CD4-positive, alpha-beta memory T cell (primary cell): ENCODE measurements around the gene XPR1. TPM values are rescaled to one million over a fixed set of nuclear protein-coding genes. Genes with fewer than 3 reads are reported as not detected.

Experiments
- CTCF ChIA-PET: fragments of 350-600 bp; sonication (Branson Sonifier 250); formaldehyde crosslinking; loops from one replicate; lab custom pipeline; 2021; ENCODE audit warnings: inconsistent platforms; ENCODE audit not compliant: partially characterized antibody; lab: Charles Lee
- POLR2A ChIA-PET: fragments of 350-600 bp; sonication (Branson Sonifier 250); formaldehyde crosslinking; loops from one replicate; lab custom pipeline; 2021; ENCODE audit not compliant: partially characterized antibody; lab: Charles Lee
- DNase-seq, 5 donors: peaks; one replicate each; pipeline versions ENCODE4 v3.0.0 to v3.0.0-alpha.2; 2020 to 2022; ENCODE audit warnings: mixed read lengths in 1 of 5
- H3K27ac ChIP-seq: one replicate; pipeline ENCODE4 v1.7.0; 2013; ENCODE audit warnings: low read depth, low read length
- H3K27me3 ChIP-seq: 2 replicates; pipeline ENCODE4 v1.7.0; 2013; ENCODE audit warnings: mild to moderate bottlenecking, low read length, moderate library complexity; ENCODE audit not compliant: insufficient read depth
- H3K36me3 ChIP-seq: 2 replicates; pipeline ENCODE4 v1.7.0; 2013; ENCODE audit warnings: mild to moderate bottlenecking, low read length, moderate library complexity; ENCODE audit not compliant: insufficient read depth
- H3K4me1 ChIP-seq: 2 replicates; pipeline ENCODE4 v1.7.0; 2013; ENCODE audit warnings: mild to moderate bottlenecking, low read length, moderate library complexity; ENCODE audit not compliant: insufficient read depth
- H3K4me3 ChIP-seq, 2 donors: one replicate each; pipeline ENCODE4 v1.7.0; 2013; ENCODE audit warnings: low read length in 2 of 2, mild to moderate bottlenecking in 1 of 2
- H3K9me3 ChIP-seq, 2 donors: one replicate each; pipeline ENCODE4 v1.7.0; 2013; ENCODE audit warnings: low read length in 2 of 2, control low read depth in 1 of 2; ENCODE audit not compliant: control insufficient read depth in 1 of 2
- H3K27ac Mint-ChIP-seq, 7 donors: one replicate each; pipeline ENCODE4 v1.8.0; 2020 to 2021; ENCODE audit warnings: mixed read lengths in 7 of 7, mild to moderate bottlenecking in 6 of 7, inconsistent platforms in 3 of 7, moderate library complexity in 3 of 7
- H3K27me3 Mint-ChIP-seq, 2 donors: one replicate each; pipeline ENCODE4 v1.8.0; 2020 to 2021; ENCODE audit warnings: mixed read lengths in 2 of 2
- H3K36me3 Mint-ChIP-seq, 2 donors: one replicate each; pipeline ENCODE4 v1.8.0; 2020 to 2021; ENCODE audit warnings: mixed read lengths in 2 of 2, inconsistent platforms in 1 of 2, mild to moderate bottlenecking in 1 of 2
- H3K4me1 Mint-ChIP-seq, 4 donors: one replicate each; pipeline ENCODE4 v1.8.0; 2020 to 2021; ENCODE audit warnings: mixed read lengths in 4 of 4, mild to moderate bottlenecking in 1 of 4
- H3K4me3 Mint-ChIP-seq, 8 donors: one replicate each; pipeline ENCODE4 v1.8.0; 2020 to 2021; ENCODE audit warnings: mixed read lengths in 8 of 8, mild to moderate bottlenecking in 7 of 8, moderate library complexity in 6 of 8, inconsistent platforms in 3 of 8
- H3K9me3 Mint-ChIP-seq, 8 donors: one replicate each; pipeline ENCODE4 v1.8.0; 2020 to 2021; ENCODE audit warnings: mixed read lengths in 8 of 8, mild to moderate bottlenecking in 5 of 8, inconsistent platforms in 3 of 8, moderate library complexity in 1 of 8
- intact Hi-C: fragments of 100-400 bp; cut with micrococcal nuclease; formaldehyde crosslinking; loops from one replicate; pipeline ENCODE4 v1.15.1; 2023
- polyA plus RNA-seq, 2 donors: library from polyadenylated mRNA; unstranded; fragments of 300-500 nt; fragmentation: Illumina TruSeq; gene quantifications; one replicate each; pipeline ENCODE4 v1.2.3, GENCODE V29; 2021
- total RNA-seq, 2 experiments: library from RNA; stranded (reverse); gene quantifications; one replicate each; pipeline ENCODE4 v1.2.3, GENCODE V29; 2021

Gene XPR1
- total and polyA plus RNA-seq, 4 experiments from 2014 or later = 6.5 to 17.0 (median 12.6) TPM

DNA sequence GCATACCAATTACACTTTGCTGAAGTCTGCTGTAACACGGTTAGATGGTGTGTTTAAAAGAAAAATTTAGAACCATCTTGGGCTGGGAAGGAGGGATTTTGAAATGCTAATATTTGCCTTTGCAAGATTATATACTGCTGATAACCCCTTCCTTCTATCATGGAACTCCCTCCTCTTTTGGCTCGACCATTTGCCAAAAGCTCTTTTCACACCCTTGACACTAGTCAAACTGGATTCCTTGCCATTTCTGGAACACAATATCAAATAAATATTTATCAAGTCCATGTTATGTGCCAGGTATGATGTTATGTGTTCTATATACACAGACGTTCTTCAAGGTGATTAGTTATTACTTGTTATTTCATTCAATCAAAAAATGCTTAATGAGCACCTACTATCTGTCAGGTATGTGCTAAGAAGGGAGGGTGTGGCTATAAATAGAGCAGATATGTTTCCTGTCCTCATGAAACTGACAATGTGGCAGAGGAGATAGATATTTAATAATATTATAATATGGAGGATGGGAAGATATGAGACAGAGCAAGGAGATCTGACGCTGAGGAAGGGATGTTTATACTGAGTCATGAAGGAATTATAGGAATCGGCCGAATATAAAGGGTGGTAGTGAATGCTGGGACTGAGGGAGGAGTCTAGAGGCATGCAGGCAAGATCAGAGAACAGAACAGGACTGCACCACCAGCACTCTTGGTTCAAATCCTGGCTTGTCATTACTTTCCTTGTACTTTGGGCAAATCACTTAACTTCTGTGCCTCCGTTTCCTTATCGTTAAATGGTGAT, 16.1 kb upstream of the XPR1 start:
- ChIA-PET POLR2A (no interaction called here), CTCF (no interaction called here)
- Histone ChIP-seq H3K27ac (no peak overlapping the region), H3K4me1 (no peaks in the 10 kb centered on the region), H3K36me3 (no peaks in the 10 kb centered on the region), H3K27me3 (no peaks in the 10 kb centered on the region), H3K4me3 (no peak overlapping the region), H3K9me3 (no peaks in the 10 kb centered on the region)
- no peak for DNase-seq
- no peaks in the 10 kb centered on the region for H3K9me3 Mint-ChIP-seq
- H3K27me3 Mint-ChIP-seq = no peaks in the 10 kb centered on the region
- intact Hi-C loops = no loop called here
- no peak overlapping the region for H3K4me3 Mint-ChIP-seq
- peaks cover 0 to 6% (median 5%) of the 10 kb centered on the region in 4 donors for H3K4me1 Mint-ChIP-seq
- no peaks in the 10 kb centered on the region for H3K36me3 Mint-ChIP-seq
- H3K27ac Mint-ChIP-seq = no peak overlapping the region

DNA sequence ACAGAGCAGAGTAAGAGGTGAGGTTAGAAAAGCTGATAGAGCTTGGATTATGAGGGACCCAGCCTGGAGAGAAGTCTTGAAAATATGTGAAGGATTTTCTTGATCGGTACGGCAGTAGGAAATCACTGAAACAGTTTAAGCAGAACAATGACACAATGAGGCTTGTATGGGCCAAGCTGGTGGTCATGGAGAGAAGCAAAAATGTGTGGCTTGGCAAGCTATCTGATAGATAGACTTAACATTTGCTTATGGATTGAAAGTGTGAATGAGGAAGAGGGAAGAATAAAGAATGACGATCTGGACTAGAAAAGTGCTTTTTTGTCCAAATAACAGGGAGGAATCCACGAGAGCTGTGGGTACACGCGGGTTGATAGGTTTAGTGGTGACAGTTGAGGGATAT, 15.4 kb upstream of the XPR1 start:
- CTCF ChIA-PET = no interaction called here
- Histone ChIP-seq H3K4me1 (no peaks in the 10 kb centered on the region), H3K4me3 (no peak overlapping the region), H3K9me3 (no peaks in the 10 kb centered on the region), H3K27ac (no peak overlapping the region), H3K27me3 (no peaks in the 10 kb centered on the region), H3K36me3 (no peaks in the 10 kb centered on the region)
- Mint-ChIP-seq H3K4me1 (peaks cover 0 to 4% (median 1%) of the 10 kb centered on the region in 4 donors), H3K27ac (no peak overlapping the region), H3K36me3 (no peaks in the 10 kb centered on the region), H3K27me3 (no peaks in the 10 kb centered on the region), H3K9me3 (no peaks in the 10 kb centered on the region), H3K4me3 (no peak overlapping the region)
- DNase-seq = no peak
- intact Hi-C loops = no loop called here
- POLR2A ChIA-PET = no interaction called here

- no peaks in the 10 kb centered on the region for H3K36me3 ChIP-seq
- CTCF ChIA-PET = interaction anchor here (0.9 kb wide), 1 partner anchor 245 kb away, joined by 4 read pairs; no protein-coding TSS in a partner anchor
- H3K4me3 Mint-ChIP-seq = no peak overlapping the region
- no peak for DNase-seq
- H3K27ac Mint-ChIP-seq = no peak overlapping the region
- no peak overlapping the region for H3K27ac ChIP-seq
- H3K9me3 ChIP-seq = no peaks in the 10 kb centered on the region
- no peak overlapping the region for H3K4me3 ChIP-seq
- intact Hi-C loops = no loop called here
- H3K27me3 Mint-ChIP-seq = no peaks in the 10 kb centered on the region
- no peaks in the 10 kb centered on the region for H3K4me1 ChIP-seq
- no peaks in the 10 kb centered on the region for H3K27me3 ChIP-seq
- peaks cover 0 to 3% (median 0%) of the 10 kb centered on the region in 4 donors for H3K4me1 Mint-ChIP-seq
- H3K36me3 Mint-ChIP-seq = no peaks in the 10 kb centered on the region
- POLR2A ChIA-PET = no interaction called here
- H3K9me3 Mint-ChIP-seq = no peaks in the 10 kb centered on the region
These were observed 13.9 kb upstream of the XPR1 start for GRCh38 chr1:180617774-180618395.

GRCh38 chr1:180620581-180620980, 11.2 kb upstream of the XPR1 start:
- ChIA-PET CTCF (no interaction called here), POLR2A (no interaction called here)
- no peaks in the 10 kb centered on the region for H3K36me3 Mint-ChIP-seq
- Histone ChIP-seq H3K4me1 (no peaks in the 10 kb centered on the region), H3K27me3 (no peaks in the 10 kb centered on the region), H3K27ac (no peak overlapping the region), H3K4me3 (no peak overlapping the region), H3K9me3 (no peaks in the 10 kb centered on the region), H3K36me3 (no peaks in the 10 kb centered on the region)
- H3K9me3 Mint-ChIP-seq = no peaks in the 10 kb centered on the region
- H3K27me3 Mint-ChIP-seq = peaks cover 7% of the 10 kb centered on the region in 2 donors
- no peaks in the 10 kb centered on the region for H3K4me1 Mint-ChIP-seq
- intact Hi-C loops = no loop called here
- no peak for DNase-seq
- no peak overlapping the region for H3K4me3 Mint-ChIP-seq
- no peak overlapping the region for H3K27ac Mint-ChIP-seq

DNA sequence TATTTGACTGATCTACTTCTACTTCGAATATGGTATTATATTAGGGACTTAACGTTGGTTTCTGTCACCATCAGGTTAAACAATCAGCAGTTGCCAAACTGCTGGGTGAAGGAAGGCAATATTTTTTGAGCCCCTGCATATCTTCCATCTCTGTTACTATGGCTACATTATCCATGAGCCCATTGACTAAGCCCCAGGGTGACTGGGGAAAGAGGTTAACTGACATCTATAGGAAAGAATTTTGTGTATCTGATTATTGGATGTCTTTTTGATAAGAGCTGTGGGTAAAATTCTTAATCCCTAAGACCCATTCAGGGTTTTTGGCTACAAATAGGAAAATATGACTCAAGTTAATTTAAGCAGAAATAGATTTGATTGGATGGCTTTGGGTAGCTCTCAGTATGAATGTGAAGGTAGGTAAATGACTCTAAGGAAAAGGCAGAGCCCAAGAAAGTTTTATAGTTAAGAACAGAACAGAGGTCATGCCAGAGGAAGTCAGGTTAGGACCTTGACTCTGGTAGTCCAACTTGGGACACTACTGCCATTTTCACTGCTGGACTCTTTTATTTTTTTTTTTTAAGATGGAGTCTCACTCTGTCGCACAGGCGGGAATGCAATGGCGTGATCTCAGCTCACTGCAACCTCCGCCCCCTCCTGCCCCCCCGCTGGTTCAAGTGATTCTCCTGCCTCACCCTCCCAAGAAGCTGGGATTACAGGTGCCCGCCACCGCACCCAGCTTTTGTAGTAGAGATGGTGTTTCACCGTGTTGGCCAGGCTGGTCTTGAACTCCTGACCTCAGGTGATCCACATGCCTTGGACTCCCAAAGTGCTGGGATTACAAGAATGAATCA, 8.9 kb upstream of the XPR1 start:
- no peak overlapping the region for H3K27ac Mint-ChIP-seq
- H3K4me3 Mint-ChIP-seq = no peak overlapping the region
- DNase-seq = no peak
- no peaks in the 10 kb centered on the region for H3K4me1 Mint-ChIP-seq
- H3K27me3 Mint-ChIP-seq = peaks cover 10 to 14% of the 10 kb centered on the region in 2 donors
- H3K27me3 ChIP-seq = no peaks in the 10 kb centered on the region
- intact Hi-C loops = no loop called here
- no peaks in the 10 kb centered on the region for H3K4me1 ChIP-seq
- H3K27ac ChIP-seq = no peak overlapping the region
- ChIA-PET POLR2A (no interaction called here), CTCF (no interaction called here)
- H3K4me3 ChIP-seq = no peak overlapping the region
- H3K36me3 ChIP-seq = no peaks in the 10 kb centered on the region
- no peaks in the 10 kb centered on the region for H3K9me3 Mint-ChIP-seq
- no peaks in the 10 kb centered on the region for H3K36me3 Mint-ChIP-seq
- no peaks in the 10 kb centered on the region for H3K9me3 ChIP-seq

- Histone ChIP-seq H3K36me3 (no peaks in the 10 kb centered on the region), H3K4me1 (no peaks in the 10 kb centered on the region), H3K4me3 (no peak overlapping the region), H3K27ac (no peak overlapping the region), H3K27me3 (no peaks in the 10 kb centered on the region), H3K9me3 (no peaks in the 10 kb centered on the region)
- Mint-ChIP-seq H3K9me3 (no peaks in the 10 kb centered on the region), H3K4me3 (no peak overlapping the region), H3K27ac (no peak overlapping the region), H3K4me1 (no peaks in the 10 kb centered on the region), H3K27me3 (peaks cover 10 to 14% of the 10 kb centered on the region in 2 donors), H3K36me3 (no peaks in the 10 kb centered on the region)
- no peak for DNase-seq
- ChIA-PET CTCF (no interaction called here), POLR2A (no interaction called here)
- intact Hi-C loops = no loop called here
These were observed 8.1 kb upstream of the XPR1 start for GRCh38 chr1:180623579-180624347.
